ENCODE data around the gene WRAP73.

The WRAP73 gene

GRCh38 chr1:3681231-3681897 lies 31.5 kb upstream of the WRAP73 start:
- DNase-seq, result no peak

- DNase-seq, result no peak
Observed at GRCh38 chr1:3680488-3681230, 30.8 kb upstream of the WRAP73 start.

GRCh38 chr1:3679799-3680453 lies 30.0 kb upstream of the WRAP73 start:
- no peak for DNase-seq

- DNase-seq, result no peak
Observed at GRCh38 chr1:3679098-3679555, 29.2 kb upstream of the WRAP73 start.

- DNase-seq, result no peak
Observed at GRCh38 chr1:3678361-3679097, 28.6 kb upstream of the WRAP73 start.

GRCh38 chr1:3677484-3677883 lies 27.6 kb upstream of the WRAP73 start:
- DNase-seq, result no peak

GRCh38 chr1:3676581-3677470 lies 26.9 kb upstream of the WRAP73 start:
- DNase-seq, result no peak

- DNase-seq, result no peak
Observed at GRCh38 chr1:3675436-3675835, 25.5 kb upstream of the WRAP73 start.

GRCh38 chr1:3674100-3675094 lies 24.5 kb upstream of the WRAP73 start:
- DNase-seq, result no peak

GRCh38 chr1:3673381-3674099 lies 23.6 kb upstream of the WRAP73 start:
- no peak for DNase-seq

- DNase-seq, result no peak
Observed at GRCh38 chr1:3672971-3673361, 23.1 kb upstream of the WRAP73 start.

- DNase-seq, result no peak
Observed at GRCh38 chr1:3672231-3672970, 22.5 kb upstream of the WRAP73 start.

- DNase-seq, result no peak
Observed at GRCh38 chr1:3671371-3672180, 21.7 kb upstream of the WRAP73 start.

- DNase-seq, result no peak
Observed at GRCh38 chr1:3670823-3671265, 20.9 kb upstream of the WRAP73 start.

GRCh38 chr1:3669971-3670431 lies 20.1 kb upstream of the WRAP73 start:
- no peak for DNase-seq

- DNase-seq, result no peak
Observed at GRCh38 chr1:3669421-3669821, 19.5 kb upstream of the WRAP73 start.

- DNase-seq, result no peak
Observed at GRCh38 chr1:3668585-3669300, 18.8 kb upstream of the WRAP73 start.

- DNase-seq, result no peak
Observed at GRCh38 chr1:3668148-3668547, 18.2 kb upstream of the WRAP73 start.
